Loucy (cell line): Measurements from ENCODE around the gene EEFSEC.

ENCODE experiments used
- H2AFZ ChIP-seq: fragments of 200-600 bp; sonication (generic); 2 replicates; pipeline ENCODE4 v1.6.0; 2016; ENCODE audit warnings: antibody characterized with exemption, mild to moderate bottlenecking, low read length, moderate library complexity
- H3F3A ChIP-seq: fragments of 200-600 bp; 2 replicates; pipeline ENCODE4 v1.6.0; 2016; ENCODE audit warnings: antibody characterized with exemption, low read depth, mild to moderate bottlenecking
- H3K27me3 ChIP-seq: fragments of 200-600 bp; sonication (generic); 2 replicates; pipeline ENCODE4 v1.6.1; 2014; ENCODE audit warnings: low read length, mild to moderate bottlenecking; ENCODE audit not compliant: insufficient read depth, poor library complexity, severe bottlenecking
- H3K36me3 ChIP-seq: fragments of 200-600 bp; sonication (generic); 2 replicates; pipeline ENCODE4 v1.6.1; 2016; ENCODE audit warnings: low read length; ENCODE audit not compliant: insufficient read depth
- H3K4me1 ChIP-seq: fragments of 200-600 bp; sonication (generic); 2 replicates; pipeline ENCODE4 v1.5.1; 2014; ENCODE audit warnings: low read length, mild to moderate bottlenecking; ENCODE audit not compliant: insufficient read depth, poor library complexity, severe bottlenecking
- H3K4me2 ChIP-seq: fragments of 200-600 bp; sonication (generic); 2 replicates; pipeline ENCODE4 v1.6.0; 2014; ENCODE audit warnings: antibody characterized with exemption, low read length, low read depth, mild to moderate bottlenecking; ENCODE audit not compliant: poor library complexity, severe bottlenecking
- H3K4me3 ChIP-seq: fragments of 200-600 bp; sonication (generic); 2 replicates; pipeline ENCODE4 v1.5.1; 2014; ENCODE audit warnings: low read length, mild to moderate bottlenecking, mixed read lengths; ENCODE audit not compliant: poor library complexity, severe bottlenecking
- H3K79me2 ChIP-seq: fragments of 200-600 bp; sonication (generic); 2 replicates; pipeline ENCODE4 v1.6.1; 2014; ENCODE audit warnings: low read length; ENCODE audit not compliant: insufficient read depth
- H3K9ac ChIP-seq: fragments of 200-600 bp; sonication (generic); 2 replicates; pipeline ENCODE4 v1.6.0; 2014; ENCODE audit warnings: mild to moderate bottlenecking, low read depth, low read length, moderate library complexity; ENCODE audit not compliant: poor library complexity, severe bottlenecking
- H3K9me2 ChIP-seq: fragments of 200-600 bp; sonication (generic); replicated peaks from 2 replicates; pipeline ENCODE4 v1.6.1; 2016; ENCODE audit warnings: low read depth, low read length, mixed read lengths
- H3K9me3 ChIP-seq: fragments of 200-600 bp; sonication (generic); 2 replicates; pipeline ENCODE4 v1.6.1; 2014; ENCODE audit warnings: mild to moderate bottlenecking, antibody characterized with exemption, low read length, low read depth; ENCODE audit not compliant: insufficient read depth
- H4K20me1 ChIP-seq: fragments of 200-600 bp; sonication (generic); 2 replicates; pipeline ENCODE4 v1.6.0; 2014; ENCODE audit warnings: antibody characterized with exemption, low read length, mild to moderate bottlenecking; ENCODE audit not compliant: insufficient read depth, poor library complexity, severe bottlenecking
- CTCF ChIP-seq: fragments of 200-600 bp; sonication (generic); conservative IDR thresholded peaks from 2 replicates; pipeline ENCODE4 v1.5.1; 2014; ENCODE audit warnings: mild to moderate bottlenecking, antibody characterized with exemption, low read length
- EZH2phosphoT487 ChIP-seq: fragments of 200-600 bp; IDR thresholded peaks from 2 replicates; pipeline ENCODE4 v1.6.1; 2018; ENCODE audit warnings: antibody characterized with exemption, mild to moderate bottlenecking, moderate library complexity, borderline replicate concordance

Gene EEFSEC

GRCh38 chr3:128290484-128290883 lies 137.2 kb downstream of the EEFSEC start:
- no peak overlapping the region for H3K9ac ChIP-seq
- H3K79me2 ChIP-seq: no peaks in the 10 kb centered on the region
- no peak overlapping the region for H2AFZ ChIP-seq
- H3K4me2 ChIP-seq: no peak overlapping the region
- H3K9me3 ChIP-seq: no peaks in the 10 kb centered on the region
- TF ChIP-seq CTCF: no peak
- TF ChIP-seq EZH2phosphoT487: no peak
- H3K4me3 ChIP-seq: no peak overlapping the region
- no peaks in the 10 kb centered on the region for H3K36me3 ChIP-seq
- H3K4me1 ChIP-seq: no peaks in the 10 kb centered on the region
- H3K27me3 ChIP-seq: no peaks in the 10 kb centered on the region
- no peaks in the 10 kb centered on the region for H3F3A ChIP-seq
- no peaks in the 10 kb centered on the region for H4K20me1 ChIP-seq
- H3K9me2 ChIP-seq: no peaks in the 10 kb centered on the region

GRCh38 chr3:128293930-128294329 lies 140.6 kb downstream of the EEFSEC start:
- TF ChIP-seq CTCF: no peak
- no peak for TF ChIP-seq EZH2phosphoT487
- Histone ChIP-seq H3K4me3 (no peak overlapping the region), H3K27me3 (no peaks in the 10 kb centered on the region), H3K4me2 (no peak overlapping the region), H3K9me2 (no peaks in the 10 kb centered on the region), H4K20me1 (no peaks in the 10 kb centered on the region), H2AFZ (no peak overlapping the region), H3F3A (no peaks in the 10 kb centered on the region), H3K79me2 (no peaks in the 10 kb centered on the region), H3K4me1 (no peaks in the 10 kb centered on the region), H3K9me3 (no peaks in the 10 kb centered on the region), H3K36me3 (no peaks in the 10 kb centered on the region), H3K9ac (no peak overlapping the region)

- Histone ChIP-seq H3K4me2 (no peak overlapping the region), H2AFZ (no peak overlapping the region)
Measured at GRCh38 chr3:128294999-128295468, 141.8 kb downstream of the EEFSEC start.

More at GRCh38 chr3:128294999-128295468, 141.8 kb downstream of the EEFSEC start:
- Histone ChIP-seq H3F3A (no peaks in the 10 kb centered on the region), H3K79me2 (no peaks in the 10 kb centered on the region), H3K4me3 (no peak overlapping the region), H3K9me2 (no peaks in the 10 kb centered on the region), H3K27me3 (no peaks in the 10 kb centered on the region), H3K4me1 (no peaks in the 10 kb centered on the region), H3K9me3 (no peaks in the 10 kb centered on the region), H3K9ac (no peak overlapping the region), H4K20me1 (no peaks in the 10 kb centered on the region), H3K36me3 (no peaks in the 10 kb centered on the region)
- TF ChIP-seq CTCF: no peak
- TF ChIP-seq EZH2phosphoT487: no peak
